Cardiac muscle cell (in vitro differentiated cells and primary cell): ENCODE results near the gene CHST11. TPM values are rescaled to one million over a fixed set of nuclear protein-coding genes. Genes with fewer than 3 reads are reported as not detected.

Source experiments
- DNase-seq, 2 donors: peaks; one replicate each; pipeline versions ENCODE4 v3.0.0 to v3.0.0-alpha.2; 2010 to 2017; ENCODE audit warnings: low read depth in 1 of 2, low spot score in 1 of 2
- H3K27ac ChIP-seq: fragments of 200-600 bp; sonication (generic); 2 replicates; pipeline ENCODE4 v1.5.1; 2016
- H3K27me3 ChIP-seq: fragments of 200-600 bp; sonication (generic); 2 replicates; pipeline ENCODE4 v1.6.0; 2016; ENCODE audit warnings: control low read depth
- H3K36me3 ChIP-seq: fragments of 200-600 bp; sonication (generic); 2 replicates; pipeline ENCODE4 v1.5.1; 2016; ENCODE audit warnings: control low read depth
- H3K4me1 ChIP-seq: fragments of 200-600 bp; sonication (generic); 2 replicates; pipeline ENCODE4 v1.8.1; 2017; ENCODE audit warnings: low read depth, mild to moderate bottlenecking, mixed run types
- H3K4me3 ChIP-seq: fragments of 200-600 bp; sonication (generic); 2 replicates; pipeline ENCODE4 v1.5.1; 2016; ENCODE audit warnings: mild to moderate bottlenecking
- H3K9me3 ChIP-seq: fragments of 200-600 bp; sonication (generic); 2 replicates; pipeline ENCODE4 v1.5.1; 2017; ENCODE audit warnings: low read depth, mild to moderate bottlenecking, control low read depth
- CTCF ChIP-seq: IDR thresholded peaks from 2 replicates; pipeline ENCODE4 v1.5.1; 2012; ENCODE audit warnings: low read depth, mild to moderate bottlenecking, low read length
- polyA plus RNA-seq: library from polyadenylated mRNA; unstranded; fragments of >200 nt; fragmentation: Nextera tagmentation; extraction: Ambion mirVana; gene quantifications from 2 replicates; pipeline ENCODE4 v1.2.1, GENCODE V29; 2016
- total RNA-seq: library from RNA; depleted of rRNA; stranded (reverse); fragments of >200 nt; gene quantifications from 2 replicates; pipeline ENCODE4 v1.2.3, GENCODE V29; 2016

Gene CHST11
- total and polyA plus RNA-seq, 2 experiments from 2014 or later: 24.2 to 39.8 TPM

GRCh38 chr12:104463368-104463767 is 6.6 kb downstream of the CHST11 start:
- DNase-seq: no peak
- Histone ChIP-seq H3K4me3 (no peak overlapping the region), H3K9me3 (no peaks in the 10 kb centered on the region), H3K27me3 (no peaks in the 10 kb centered on the region), H3K4me1 (peaks cover 39% of the 10 kb centered on the region), H3K27ac (peak overlapping the region; percentile 68), H3K36me3 (no peaks in the 10 kb centered on the region)
- TF ChIP-seq CTCF: no peak

GRCh38 chr12:104464899-104465298 is 8.2 kb downstream of the CHST11 start:
- no peak overlapping the region for H3K4me3 ChIP-seq
- no peak for TF ChIP-seq CTCF
- H3K4me1 ChIP-seq: peaks cover 27% of the 10 kb centered on the region
- no peak for DNase-seq
- no peak overlapping the region for H3K27ac ChIP-seq
- H3K9me3 ChIP-seq: no peaks in the 10 kb centered on the region
- no peaks in the 10 kb centered on the region for H3K36me3 ChIP-seq
- no peaks in the 10 kb centered on the region for H3K27me3 ChIP-seq

GRCh38 chr12:104466709-104467345 is 10.1 kb downstream of the CHST11 start:
- no peak for DNase-seq
- no peak overlapping the region for H3K4me3 ChIP-seq
- no peaks in the 10 kb centered on the region for H3K36me3 ChIP-seq
- H3K27ac ChIP-seq: peak overlapping the region; percentile 15
- no peak for TF ChIP-seq CTCF
- no peaks in the 10 kb centered on the region for H3K9me3 ChIP-seq
- H3K27me3 ChIP-seq: no peaks in the 10 kb centered on the region
- H3K4me1 ChIP-seq: peaks cover 25% of the 10 kb centered on the region

- peaks cover 25% of the 10 kb centered on the region for H3K4me1 ChIP-seq
- H3K27me3 ChIP-seq: no peaks in the 10 kb centered on the region
- no peak for DNase-seq
- TF ChIP-seq CTCF: no peak
- H3K27ac ChIP-seq: peak overlapping the region; percentile 15
- H3K9me3 ChIP-seq: no peaks in the 10 kb centered on the region
- no peaks in the 10 kb centered on the region for H3K36me3 ChIP-seq
- no peak overlapping the region for H3K4me3 ChIP-seq
Observed at GRCh38 chr12:104467346-104467837, 10.6 kb downstream of the CHST11 start.

- no peaks in the 10 kb centered on the region for H3K36me3 ChIP-seq
- DNase-seq: no peak
- no peaks in the 10 kb centered on the region for H3K9me3 ChIP-seq
- no peak overlapping the region for H3K4me3 ChIP-seq
- H3K27ac ChIP-seq: no peak overlapping the region
- H3K4me1 ChIP-seq: peaks cover 17% of the 10 kb centered on the region
- no peaks in the 10 kb centered on the region for H3K27me3 ChIP-seq
- TF ChIP-seq CTCF: no peak
Observed at GRCh38 chr12:104468371-104468770, 11.6 kb downstream of the CHST11 start.
